Urinary bladder (tissue), 4 donors: ENCODE data around the gene PLXND1. TPM values are rescaled to one million over a fixed set of nuclear protein-coding genes. Genes with fewer than 3 reads are reported as not detected.

Source experiments
- DNase-seq: peaks from one replicate; pipeline ENCODE4 v3.0.0-alpha.2; 2015; ENCODE audit errors: extremely low spot score
- H3K27ac ChIP-seq: one replicate; pipeline ENCODE4 v1.5.1; 2013; ENCODE audit warnings: low read depth, mild to moderate bottlenecking, moderate library complexity
- H3K36me3 ChIP-seq: one replicate; pipeline ENCODE4 v1.6.1; 2013; ENCODE audit warnings: mild to moderate bottlenecking, moderate library complexity; ENCODE audit not compliant: insufficient read depth
- H3K4me1 ChIP-seq: one replicate; pipeline ENCODE4 v1.6.1; 2013; ENCODE audit warnings: mild to moderate bottlenecking, moderate library complexity; ENCODE audit not compliant: insufficient read depth
- H3K4me3 ChIP-seq: one replicate; pipeline ENCODE4 v1.5.1; 2013; ENCODE audit warnings: low read depth, low read length
- WGBS: extraction: QIAGEN DNeasy Blood & Tissue Kit; methylation state at CpG from one replicate; pipeline ENCODE4 v1.1.7; 2013; 5-methylcytosine and 5-hydroxymethylcytosine counted together
- polyA plus RNA-seq: library from polyadenylated mRNA; stranded (reverse); fragments of 200-250 nt; gene quantifications from one replicate; pipeline ENCODE4 v1.2.3, GENCODE V29; 2013
- total RNA-seq: library from RNA; depleted of rRNA; stranded (reverse); fragments of >200 nt; gene quantifications from one replicate; pipeline ENCODE4 v1.2.3, GENCODE V29; 2014
- donor health status: healthy with polysubstance abuse.
- donor health status: healthy.

PLXND1 gene
- total and polyA plus RNA-seq, 2 donors: 70.3 to 126 TPM

- no peak for DNase-seq
- H3K27ac ChIP-seq: no peak overlapping the region
- H3K4me1 ChIP-seq: no peaks in the 10 kb centered on the region
- peaks cover 2% of the 10 kb centered on the region for H3K36me3 ChIP-seq
- no peak overlapping the region for H3K4me3 ChIP-seq
- 90% methylated on average over 20 of the region's 20 CpGs for WGBS
These were observed 46.9 kb downstream of the PLXND1 start for GRCh38 chr3:129559565-129560079.

GRCh38 chr3:129558772-129559564 lies 47.5 kb downstream of the PLXND1 start:
- H3K27ac ChIP-seq: no peak overlapping the region
- peaks cover 2% of the 10 kb centered on the region for H3K36me3 ChIP-seq
- DNase-seq: no peak
- H3K4me3 ChIP-seq: no peak overlapping the region
- no peaks in the 10 kb centered on the region for H3K4me1 ChIP-seq
- WGBS: 82% methylated on average over 11 of the region's 11 CpGs

- H3K27ac ChIP-seq: no peak overlapping the region
- 85% methylated on average over 15 of the region's 15 CpGs for WGBS
- no peaks in the 10 kb centered on the region for H3K4me1 ChIP-seq
- H3K36me3 ChIP-seq: peaks cover 2% of the 10 kb centered on the region
- DNase-seq: no peak
- H3K4me3 ChIP-seq: no peak overlapping the region
These were observed 48.2 kb downstream of the PLXND1 start for GRCh38 chr3:129558081-129558771.

- Histone ChIP-seq H3K4me3 (no peak overlapping the region), H3K27ac (no peak overlapping the region), H3K4me1 (no peaks in the 10 kb centered on the region), H3K36me3 (peaks cover 2% of the 10 kb centered on the region)
- no peak for DNase-seq
- WGBS: 47% methylated on average over 11 of the region's 11 CpGs
These were observed 49.0 kb downstream of the PLXND1 start for GRCh38 chr3:129557548-129557894.

- no peak for DNase-seq
- peaks cover 2% of the 10 kb centered on the region for H3K36me3 ChIP-seq
- no peak overlapping the region for H3K27ac ChIP-seq
- 80% methylated on average over 31 of the region's 31 CpGs for WGBS
- H3K4me3 ChIP-seq: no peak overlapping the region
- H3K4me1 ChIP-seq: no peaks in the 10 kb centered on the region
These were observed 49.5 kb downstream of the PLXND1 start for GRCh38 chr3:129556890-129557547.

GRCh38 chr3:129556358-129556695 lies 50.1 kb downstream of the PLXND1 start:
- H3K27ac ChIP-seq: no peak overlapping the region
- no peak for DNase-seq
- WGBS: 95% methylated on average over 15 of the region's 15 CpGs

GRCh38 chr3:129555616-129556357 lies 50.7 kb downstream of the PLXND1 start:
- H3K4me1 ChIP-seq: no peaks in the 10 kb centered on the region
- DNase-seq: no peak
- 79% methylated on average over 18 of the region's 18 CpGs for WGBS

More at GRCh38 chr3:129556358-129556695, 50.1 kb downstream of the PLXND1 start:
- Histone ChIP-seq H3K4me3 (no peak overlapping the region), H3K4me1 (no peaks in the 10 kb centered on the region), H3K36me3 (peaks cover 2% of the 10 kb centered on the region)

GRCh38 chr3:129555153-129555550 lies 51.3 kb downstream of the PLXND1 start:
- no peak overlapping the region for H3K4me3 ChIP-seq
- WGBS: 67% methylated on average over 15 of the region's 15 CpGs
- peaks cover 2% of the 10 kb centered on the region for H3K36me3 ChIP-seq
- no peak overlapping the region for H3K27ac ChIP-seq
- DNase-seq: no peak
- H3K4me1 ChIP-seq: no peaks in the 10 kb centered on the region

More at GRCh38 chr3:129555616-129556357, 50.7 kb downstream of the PLXND1 start:
- Histone ChIP-seq H3K36me3 (peaks cover 2% of the 10 kb centered on the region), H3K4me3 (no peak overlapping the region), H3K27ac (no peak overlapping the region)

- no peaks in the 10 kb centered on the region for H3K4me1 ChIP-seq
These were observed 51.9 kb downstream of the PLXND1 start for GRCh38 chr3:129554356-129555152.

GRCh38 chr3:129553719-129554118 lies 52.8 kb downstream of the PLXND1 start:
- DNase-seq: no peak
- 66% methylated on average over 15 of the region's 15 CpGs for WGBS
- Histone ChIP-seq H3K4me1 (no peaks in the 10 kb centered on the region), H3K4me3 (no peak overlapping the region), H3K36me3 (peaks cover 2% of the 10 kb centered on the region), H3K27ac (no peak overlapping the region)

More at GRCh38 chr3:129554356-129555152, 51.9 kb downstream of the PLXND1 start:
- Histone ChIP-seq H3K36me3 (peaks cover 2% of the 10 kb centered on the region), H3K27ac (no peak overlapping the region), H3K4me3 (no peak overlapping the region)
- WGBS: 60% methylated on average over 13 of the region's 13 CpGs
- no peak for DNase-seq

GRCh38 chr3:129553171-129553570 lies 53.3 kb downstream of the PLXND1 start:
- no peak overlapping the region for H3K27ac ChIP-seq
- H3K4me3 ChIP-seq: no peak overlapping the region
- WGBS: 78% methylated on average over 6 of the region's 6 CpGs
- no peaks in the 10 kb centered on the region for H3K4me1 ChIP-seq
- DNase-seq: no peak
- peaks cover 2% of the 10 kb centered on the region for H3K36me3 ChIP-seq

- 76% methylated on average over 10 of the region's 10 CpGs for WGBS
- no peaks in the 10 kb centered on the region for H3K4me1 ChIP-seq
- DNase-seq: no peak
These were observed 54.0 kb downstream of the PLXND1 start for GRCh38 chr3:129552287-129553050.

More at GRCh38 chr3:129552287-129553050, 54.0 kb downstream of the PLXND1 start:
- H3K36me3 ChIP-seq: peaks cover 2% of the 10 kb centered on the region
- H3K27ac ChIP-seq: no peak overlapping the region
- H3K4me3 ChIP-seq: no peak overlapping the region
